Small intestine (tissue), 16 donors: ENCODE measurements around the gene SLC22A14. TPM values are rescaled to one million over a fixed set of nuclear protein-coding genes. Genes with fewer than 3 reads are reported as not detected.
"Not testable (repeated sequence)": the region's sequence is repeated elsewhere in the genome, so short reads cannot be mapped to it uniquely, and the experiment has no call there.

ENCODE experiments used
- DNase-seq, 2 donors: peaks; one replicate each; pipeline versions ENCODE4 v3.0.0 to v3.0.0-alpha.2; 2013
- FAIRE-seq: peaks from 2 replicates; lab custom pipeline; 2012; peaks lifted over from hg19 to GRCh38; lab: Jason Lieb, UNC
- H3K27ac ChIP-seq, 3 donors: one replicate each; pipeline ENCODE4 v1.5.1; 2013; ENCODE audit warnings: low read length in 2 of 3, mild to moderate bottlenecking in 2 of 3, control low read depth in 1 of 3, inconsistent platforms in 1 of 3, low read depth in 1 of 3, moderate library complexity in 1 of 3
- H3K27me3 ChIP-seq, 3 donors: one replicate each; pipeline ENCODE4 v1.6.1; 2013; ENCODE audit warnings: low read length in 3 of 3, inconsistent platforms in 1 of 3; ENCODE audit not compliant: control insufficient read depth in 3 of 3, insufficient read depth in 3 of 3
- H3K36me3 ChIP-seq, 3 donors: one replicate each; pipeline ENCODE4 v1.6.1; 2013; ENCODE audit warnings: low read length in 3 of 3, inconsistent platforms in 1 of 3, low read depth in 1 of 3, mild to moderate bottlenecking in 1 of 3, moderate library complexity in 1 of 3; ENCODE audit not compliant: control insufficient read depth in 3 of 3, insufficient read depth in 2 of 3
- H3K4me1 ChIP-seq, 3 donors: one replicate each; pipeline ENCODE4 v1.6.1; 2013; ENCODE audit warnings: low read length in 2 of 3, inconsistent platforms in 1 of 3, low read depth in 1 of 3, mild to moderate bottlenecking in 1 of 3, moderate library complexity in 1 of 3; ENCODE audit not compliant: control insufficient read depth in 3 of 3, insufficient read depth in 2 of 3
- H3K4me3 ChIP-seq, 3 donors: one replicate each; pipeline ENCODE4 v1.5.1; 2013; ENCODE audit warnings: low read length in 3 of 3, control low read depth in 1 of 3, inconsistent platforms in 1 of 3, low read depth in 1 of 3, mild to moderate bottlenecking in 1 of 3, moderate library complexity in 1 of 3
- H3K9me3 ChIP-seq, 2 donors: one replicate each; pipeline ENCODE4 v1.6.1; 2013; ENCODE audit warnings: low read depth in 1 of 2, low read length in 1 of 2; ENCODE audit not compliant: control insufficient read depth in 2 of 2, insufficient read depth in 1 of 2
- WGBS, 3 donors: extraction: QIAGEN DNeasy Blood & Tissue Kit; methylation state at CpG; one replicate each; pipeline ENCODE4 v1.1.7; 2013; 5-methylcytosine and 5-hydroxymethylcytosine counted together
- long read RNA-seq, 10 donors: transcript quantifications; one replicate each; lab custom pipeline, GENCODE V29; 2026
- polyA plus RNA-seq, 4 donors: library from polyadenylated mRNA; stranded (reverse) in 3 of 4; unstranded in 1 of 4; fragments of 200-250 nt in 3 of 4; fragments of 120-200 nt in 1 of 4; gene quantifications; one replicate each; pipeline versions ENCODE4 v1.2.1 to v1.2.3, GENCODE V29; 2013
- donor health status: healthy with polysubstance abuse.
- donor health status: control.
- donor health status: control.
- donor health status: Bipolar disorder and iron deficiency.
- donor health status: healthy.

SLC22A14 gene
- under 1 TPM in 3 of 4 donors, not detected in 1; 0.04 to 0.27 (median 0.09) TPM for polyA plus RNA-seq
- long read RNA-seq, donor 1, result 0 reads
- long read RNA-seq, donor 2, result 0 reads
- long read RNA-seq, donor 3, result 0 reads
- long read RNA-seq, donor 4, result 0 reads
- long read RNA-seq, donor 5, result 0 reads
- long read RNA-seq, donor 6, result 0 reads
- long read RNA-seq, donor 7, result 0 reads
- long read RNA-seq, donor 8, result 0 reads
- long read RNA-seq, donor 9, result 0 reads
- long read RNA-seq, donor 10, result 0 reads

- H3K36me3 ChIP-seq, result peaks cover 0 to 4% (median 0%) of the 10 kb centered on the region in 3 donors
- DNase-seq (no peak), FAIRE-seq (no peak)
- H3K4me1 ChIP-seq, result no peaks in the 10 kb centered on the region
- no peak within 1 kb of the TSS for H3K4me3 ChIP-seq
- 88 to 94% (median 89%) methylated on average over 14 of the region's 14 CpGs for WGBS, 3 donors
- H3K27ac ChIP-seq, result no peak within 1 kb of the TSS
- H3K9me3 ChIP-seq, result peaks cover 0 to 3% of the 10 kb centered on the region in 2 donors
- H3K27me3 ChIP-seq, result no peaks in the 10 kb centered on the region
Measured at GRCh38 chr3:38281895-38282686, at the start of gene SLC22A14. SLC22A14 (plus strand) TSS chr3:38282294; CDS start chr3:38306027, 23,733 bp downstream.

GRCh38 chr3:38232701-38233100 is 49.4 kb upstream of the SLC22A14 start:
- no peak overlapping the region for H3K4me3 ChIP-seq
- DNase-seq, result no peak
- no peak for FAIRE-seq
- H3K9me3 ChIP-seq, result peaks cover 0 to 2% of the 10 kb centered on the region in 2 donors
- WGBS, 3 donors, result 86 to 97% (median 89%) methylated on average over 2 of the region's 2 CpGs
- no peaks in the 10 kb centered on the region for H3K4me1 ChIP-seq
- H3K36me3 ChIP-seq, result peaks cover 2 to 13% (median 10%) of the 10 kb centered on the region in 3 donors
- H3K27me3 ChIP-seq, result no peaks in the 10 kb centered on the region
- H3K27ac ChIP-seq, result no peak overlapping the region

DNA sequence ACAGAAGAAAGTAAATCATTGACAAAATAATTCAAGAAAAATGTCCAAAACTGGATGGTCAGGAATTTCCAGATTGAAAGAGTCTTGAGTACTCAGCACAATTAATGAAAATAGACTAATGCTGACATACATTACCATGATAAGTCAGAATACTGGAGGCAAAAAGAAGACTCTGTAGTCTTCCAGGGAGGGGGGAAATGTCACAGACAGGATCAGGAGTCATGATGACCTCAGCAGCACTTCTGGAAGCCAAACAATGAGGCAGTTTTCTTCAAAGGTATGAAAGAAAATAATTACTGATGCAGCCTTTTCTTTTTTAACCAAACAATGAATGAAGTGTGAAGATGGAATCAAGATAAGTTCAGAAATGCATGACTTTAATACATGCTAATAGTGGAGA is 46.6 kb upstream of the SLC22A14 start:
- H3K27ac ChIP-seq, result no peak overlapping the region
- no peak overlapping the region for H3K4me3 ChIP-seq
- peaks cover 2 to 17% (median 14%) of the 10 kb centered on the region in 3 donors for H3K36me3 ChIP-seq
- H3K9me3 ChIP-seq, result peaks cover 0 to 6% of the 10 kb centered on the region in 2 donors
- FAIRE-seq (no peak), DNase-seq (no peak)
- H3K27me3 ChIP-seq, result no peaks in the 10 kb centered on the region
- no peaks in the 10 kb centered on the region for H3K4me1 ChIP-seq

- H3K9me3 ChIP-seq, result peaks cover 0 to 6% of the 10 kb centered on the region in 2 donors
- 98 to 100% (median 100%) methylated on average over 2 of the region's 2 CpGs for WGBS, 3 donors
- H3K4me3 ChIP-seq, result no peak overlapping the region
- peaks cover 2 to 15% (median 7%) of the 10 kb centered on the region in 3 donors for H3K36me3 ChIP-seq
- no peaks in the 10 kb centered on the region for H3K27me3 ChIP-seq
- DNase-seq (no peak), FAIRE-seq (no peak)
- no peak overlapping the region for H3K27ac ChIP-seq
- no peaks in the 10 kb centered on the region for H3K4me1 ChIP-seq
Measured at GRCh38 chr3:38238416-38239008, 43.6 kb upstream of the SLC22A14 start.

GRCh38 chr3:38242812-38243211 is 39.3 kb upstream of the SLC22A14 start:
- DNase-seq, H3K4me3 ChIP-seq, FAIRE-seq: not testable (repeated sequence)

GRCh38 chr3:38245930-38246329 is 36.2 kb upstream of the SLC22A14 start:
- Histone ChIP-seq H3K4me3 (no peak overlapping the region), H3K9me3 (no peaks in the 10 kb centered on the region), H3K27me3 (no peaks in the 10 kb centered on the region), H3K36me3 (peaks cover 2 to 8% (median 7%) of the 10 kb centered on the region in 3 donors), H3K4me1 (no peaks in the 10 kb centered on the region), H3K27ac (no peak overlapping the region)
- DNase-seq, result no peak
- 92 to 96% (median 93%) methylated on average over 4 of the region's 4 CpGs for WGBS, 3 donors
- FAIRE-seq, result no peak

More at GRCh38 chr3:38242812-38243211, 39.3 kb upstream of the SLC22A14 start:
- WGBS, 3 donors, result 96 to 98% (median 97%) methylated on average over 4 of the region's 4 CpGs
- H3K36me3 ChIP-seq, result peaks cover 2 to 11% (median 9%) of the 10 kb centered on the region in 3 donors
- not testable (repeated sequence) for H3K27ac ChIP-seq, H3K27me3 ChIP-seq, H3K9me3 ChIP-seq, H3K4me1 ChIP-seq

GRCh38 chr3:38247366-38248035 is 34.6 kb upstream of the SLC22A14 start:
- FAIRE-seq (no peak), DNase-seq (peak in 1 of 2 donors; percentile 14)
- no peaks in the 10 kb centered on the region for H3K9me3 ChIP-seq
- H3K4me1 ChIP-seq, result no peaks in the 10 kb centered on the region
- peaks cover 4 to 14% (median 14%) of the 10 kb centered on the region in 3 donors for H3K36me3 ChIP-seq
- H3K27me3 ChIP-seq, result no peaks in the 10 kb centered on the region
- H3K4me3 ChIP-seq, result no peak overlapping the region
- no peak overlapping the region for H3K27ac ChIP-seq

- no peak overlapping the region for H3K27ac ChIP-seq
- H3K36me3 ChIP-seq, result peaks cover 8 to 26% (median 22%) of the 10 kb centered on the region in 3 donors
- DNase-seq, result peak; percentile 22 to 29
- H3K4me1 ChIP-seq, result no peaks in the 10 kb centered on the region
- H3K4me3 ChIP-seq, result no peak overlapping the region
- WGBS, 3 donors, result 49 to 83% (median 66%) methylated on average over 2 of the region's 2 CpGs
- no peaks in the 10 kb centered on the region for H3K9me3 ChIP-seq
- no peak for FAIRE-seq
- no peaks in the 10 kb centered on the region for H3K27me3 ChIP-seq
Measured at GRCh38 chr3:38250198-38250597, 31.9 kb upstream of the SLC22A14 start.
